A549 (cell line): ENCODE results near the gene NOXA1. TPM values are rescaled to one million over a fixed set of nuclear protein-coding genes. Genes with fewer than 3 reads are reported as not detected.

Source experiments
- ATOH8 ChIP-seq: fragments of 250-450 bp; sonication (Bioruptor Pico); IDR thresholded peaks from 2 replicates; pipeline ENCODE4 v1.5.0; 2020; ENCODE audit warnings: low read depth, mild to moderate bottlenecking, moderate library complexity
- BCL3 ChIP-seq: fragments of >200 bp; sonication (Bioruptor Twin); formaldehyde crosslinking; IDR thresholded peaks from 3 replicates; pipeline ENCODE4 v1.6.1; 2016
- CBX2 ChIP-seq: fragments of 200-600 bp; sonication (generic); IDR thresholded peaks from 2 replicates; pipeline ENCODE4 v1.6.1; 2016; ENCODE audit warnings: low read depth, mild to moderate bottlenecking, borderline replicate concordance
- CEBPB ChIP-seq, 2 experiments: fragments of >200 bp in 1 of 2; sonication (Bioruptor Twin) in 1 of 2; formaldehyde crosslinking in 1 of 2; IDR thresholded peaks; 2 replicates each; pipeline ENCODE4 v1.6.1; 2012 to 2016
- CHD4 ChIP-seq: fragments of 200-600 bp; sonication (generic); IDR thresholded peaks from 2 replicates; pipeline ENCODE4 v1.6.1; 2016; ENCODE audit warnings: antibody characterized with exemption, mild to moderate bottlenecking, borderline replicate concordance
- E2F6 ChIP-seq: IDR thresholded peaks from 2 replicates; pipeline ENCODE4 v1.6.1; 2012; ENCODE audit warnings: low read depth, borderline replicate concordance
- FOSL2 ChIP-seq, 2 experiments: fragments of 450-650 bp in 1 of 2; fragments of >200 bp in 1 of 2; sonication (Bioruptor Twin) in 1 of 2; formaldehyde crosslinking; IDR thresholded peaks; 2 replicates each; pipeline versions ENCODE4 v1.5.0 to v1.6.1; 2016 to 2020; ENCODE audit warnings: mild to moderate bottlenecking in 1 of 2, moderate library complexity in 1 of 2
- GATA3 ChIP-seq: IDR thresholded peaks from 2 replicates; pipeline ENCODE4 v1.6.1; 2012; ENCODE audit warnings: borderline replicate concordance
- HES2 ChIP-seq: fragments of >200 bp; sonication (Bioruptor Twin); formaldehyde crosslinking; IDR thresholded peaks from 2 replicates; pipeline ENCODE4 v1.6.1; 2016
- HMGXB4 ChIP-seq: fragments of 250-450 bp; sonication (Bioruptor Pico); IDR thresholded peaks from 2 replicates; pipeline ENCODE4 v1.5.0; 2021; ENCODE audit warnings: mild to moderate bottlenecking, moderate library complexity, borderline replicate concordance
- HOXB13 ChIP-seq: fragments of 250-450 bp; sonication (Bioruptor Pico); IDR thresholded peaks from 2 replicates; pipeline ENCODE4 v1.5.0; 2020; ENCODE audit warnings: low read depth, mild to moderate bottlenecking, moderate library complexity
- MAFK ChIP-seq: fragments of 450-650 bp; IDR thresholded peaks from 2 replicates; pipeline ENCODE4 v1.6.1; 2014; ENCODE audit not compliant: partially characterized antibody
- MAX ChIP-seq: IDR thresholded peaks from 2 replicates; pipeline ENCODE4 v1.6.1; 2012
- MAZ ChIP-seq: fragments of 150-350 bp; IDR thresholded peaks from 2 replicates; pipeline ENCODE4 v1.6.1; 2014; ENCODE audit warnings: antibody characterized with exemption, low read depth, low read length, borderline replicate concordance
- MYC ChIP-seq: IDR thresholded peaks from 2 replicates; pipeline ENCODE4 v1.6.1; 2012; ENCODE audit warnings: mild to moderate bottlenecking, inconsistent platforms, low read length, improper control_type of control experiment, borderline replicate concordance
- NPAS2 ChIP-seq: fragments of 250-450 bp; sonication (Bioruptor Pico); IDR thresholded peaks from 2 replicates; pipeline ENCODE4 v1.8.0; 2022; ENCODE audit warnings: mild to moderate bottlenecking, moderate library complexity, borderline replicate concordance
- NR3C1 ChIP-seq: fragments of >200 bp; sonication (Bioruptor Twin); formaldehyde crosslinking; IDR thresholded peaks from 3 replicates; pipeline ENCODE4 v1.6.1; 2017
- PHF8 ChIP-seq: fragments of 200-600 bp; sonication (generic); IDR thresholded peaks from 2 replicates; pipeline ENCODE4 v1.6.1; 2016; ENCODE audit warnings: low read depth, mild to moderate bottlenecking, antibody characterized with exemption, moderate library complexity, borderline replicate concordance
- RCOR1 ChIP-seq: fragments of 150-350 bp; IDR thresholded peaks from 2 replicates; pipeline ENCODE4 v1.6.1; 2014; ENCODE audit warnings: antibody characterized with exemption, low read length, low read depth
- RFX5 ChIP-seq: fragments of 450-650 bp; IDR thresholded peaks from 2 replicates; pipeline ENCODE4 v1.7.1; 2014; ENCODE audit warnings: antibody characterized with exemption, mild to moderate bottlenecking, moderate library complexity
- RNF2 ChIP-seq: fragments of 200-600 bp; sonication (generic); IDR thresholded peaks from 2 replicates; pipeline ENCODE4 v1.6.1; 2016; ENCODE audit warnings: low read depth, mild to moderate bottlenecking, antibody characterized with exemption, moderate library complexity, borderline replicate concordance
- SMC3 ChIP-seq: fragments of >200 bp; sonication (Bioruptor Twin); formaldehyde crosslinking; IDR thresholded peaks from 3 replicates; pipeline ENCODE4 v1.6.1; 2018; ENCODE audit warnings: inconsistent platforms
- TFCP2L1 ChIP-seq: fragments of 250-450 bp; sonication (Bioruptor Pico); IDR thresholded peaks from 2 replicates; pipeline ENCODE4 v1.5.0; 2021; ENCODE audit warnings: mild to moderate bottlenecking
- ZC3H11A ChIP-seq: fragments of 450-650 bp; IDR thresholded peaks from 2 replicates; pipeline ENCODE4 v1.6.1; 2014; ENCODE audit warnings: antibody characterized with exemption, mild to moderate bottlenecking
- ZSCAN20 ChIP-seq: fragments of 250-450 bp; sonication (Bioruptor Pico); IDR thresholded peaks from 2 replicates; pipeline ENCODE4 v1.8.0; 2022; ENCODE audit warnings: mild to moderate bottlenecking, moderate library complexity
- polyA plus RNA-seq, 4 experiments: library from polyadenylated mRNA; depleted of rRNA in 3 of 4; stranded (reverse); fragments of >200 nt; fragmentation: RNase III in 1 of 4; extraction: RNeasy Plus Mini Kit Qiagen cat#74134 plus additional on column Dnase treatment in 1 of 4; gene quantifications; 2 replicates in 3 of 4; 3 replicates in 1 of 4; pipeline ENCODE4 v1.2.3, GENCODE V29; 2011 to 2017

NOXA1 gene
- polyA plus RNA-seq, 2 of the 4 experiments (the other 2 are of a cell fraction) = 0.44 to 1.5 TPM

- TF ChIP-seq HOXB13 (CRISPR knock-in tag) (peak; percentile 38; the same call in 1 of the 2 replicates), PHF8 (no peak; the same call in 1 of the 2 replicates), ATOH8 (CRISPR knock-in tag) (peak; percentile 43; the same call in 1 of the 2 replicates), RNF2 (no peak), CEBPB (IDR thresholded peaks at IDR 0.05) (no peak), NR3C1 (no peak), MAFK (no peak), CBX2 (no peak), MAZ (peak; percentile 97), ZSCAN20 (CRISPR knock-in tag) (no peak), SMC3 (peak; percentile 78), MAX (peak; percentile 77), RCOR1 (no peak), FOSL2 (IDR thresholded peaks at IDR 0.05) (no peak), FOSL2 (CRISPR knock-in tag; IDR thresholded peaks at IDR 0.05) (peak; percentile 44), CHD4 (no peak), NPAS2 (no peak), HMGXB4 (CRISPR knock-in tag) (no peak), RFX5 (peak; percentile 38; the same call in 1 of the 2 replicates), E2F6 (0 out of 2 replicates have a peak, but pooled peaks have one; percentile 15), HES2 (no peak), MYC (peak; percentile 60; the same call in 1 of the 2 replicates), TFCP2L1 (no peak), GATA3 (no peak), BCL3 (peak; percentile 62; the same call in 1 of the 3 replicates), ZC3H11A (no peak)
These were observed at the start of gene NOXA1, which contains the start of gene EXD3 (continued) for GRCh38 chr9:137422604-137423513.
